Duodenal mucosa (tissue), 2 donors: ENCODE results near the gene FHOD3.

ENCODE experiments used
- H3K27ac ChIP-seq: one replicate; pipeline ENCODE4 v1.7.0; 2013; ENCODE audit warnings: low read depth, low read length
- H3K27me3 ChIP-seq, 2 donors: one replicate each; pipeline ENCODE4 v1.7.0; 2013; ENCODE audit warnings: low read length in 2 of 2, control low read depth in 1 of 2; ENCODE audit not compliant: insufficient read depth in 2 of 2, control insufficient read depth in 1 of 2
- H3K36me3 ChIP-seq, 2 donors: one replicate each; pipeline ENCODE4 v1.7.0; 2013; ENCODE audit warnings: low read length in 2 of 2, control low read depth in 1 of 2; ENCODE audit not compliant: insufficient read depth in 2 of 2, control insufficient read depth in 1 of 2
- H3K4me1 ChIP-seq, 2 donors: one replicate each; pipeline ENCODE4 v1.7.0; 2013; ENCODE audit warnings: low read length in 2 of 2, control low read depth in 1 of 2; ENCODE audit not compliant: insufficient read depth in 2 of 2, control insufficient read depth in 1 of 2
- H3K4me3 ChIP-seq, 2 donors: one replicate each; pipeline ENCODE4 v1.7.0; 2013; ENCODE audit warnings: low read length in 2 of 2, low read depth in 1 of 2
- H3K9ac ChIP-seq, 2 donors: one replicate each; pipeline ENCODE4 v1.7.0; 2013; ENCODE audit warnings: low read length in 2 of 2, low read depth in 1 of 2
- H3K9me3 ChIP-seq, 2 donors: one replicate each; pipeline ENCODE4 v1.7.0; 2013; ENCODE audit warnings: low read length in 2 of 2, control low read depth in 1 of 2; ENCODE audit not compliant: control insufficient read depth in 1 of 2

Gene FHOD3

GRCh38 chr18:36634573-36635216 lies 337.2 kb downstream of the FHOD3 start:
- Histone ChIP-seq H3K36me3 (no peaks in the 10 kb centered on the region), H3K27ac (no peak overlapping the region), H3K9ac (no peak overlapping the region), H3K27me3 (no peaks in the 10 kb centered on the region), H3K4me1 (no peaks in the 10 kb centered on the region), H3K4me3 (no peak overlapping the region), H3K9me3 (no peaks in the 10 kb centered on the region)

- Histone ChIP-seq H3K9me3 (no peaks in the 10 kb centered on the region), H3K36me3 (no peaks in the 10 kb centered on the region), H3K4me1 (no peaks in the 10 kb centered on the region), H3K27me3 (no peaks in the 10 kb centered on the region), H3K4me3 (no peak overlapping the region), H3K9ac (no peak overlapping the region), H3K27ac (no peak overlapping the region)
Measured at GRCh38 chr18:36635414-36636096, 338.0 kb downstream of the FHOD3 start.

GRCh38 chr18:36636237-36636817 lies 338.8 kb downstream of the FHOD3 start:
- Histone ChIP-seq H3K9me3 (no peaks in the 10 kb centered on the region), H3K9ac (no peak overlapping the region), H3K36me3 (no peaks in the 10 kb centered on the region), H3K27ac (no peak overlapping the region), H3K4me1 (no peaks in the 10 kb centered on the region), H3K27me3 (no peaks in the 10 kb centered on the region), H3K4me3 (no peak overlapping the region)

- H3K4me3 ChIP-seq, result no peak overlapping the region
Measured at GRCh38 chr18:36638224-36638623, 340.7 kb downstream of the FHOD3 start.

DNA sequence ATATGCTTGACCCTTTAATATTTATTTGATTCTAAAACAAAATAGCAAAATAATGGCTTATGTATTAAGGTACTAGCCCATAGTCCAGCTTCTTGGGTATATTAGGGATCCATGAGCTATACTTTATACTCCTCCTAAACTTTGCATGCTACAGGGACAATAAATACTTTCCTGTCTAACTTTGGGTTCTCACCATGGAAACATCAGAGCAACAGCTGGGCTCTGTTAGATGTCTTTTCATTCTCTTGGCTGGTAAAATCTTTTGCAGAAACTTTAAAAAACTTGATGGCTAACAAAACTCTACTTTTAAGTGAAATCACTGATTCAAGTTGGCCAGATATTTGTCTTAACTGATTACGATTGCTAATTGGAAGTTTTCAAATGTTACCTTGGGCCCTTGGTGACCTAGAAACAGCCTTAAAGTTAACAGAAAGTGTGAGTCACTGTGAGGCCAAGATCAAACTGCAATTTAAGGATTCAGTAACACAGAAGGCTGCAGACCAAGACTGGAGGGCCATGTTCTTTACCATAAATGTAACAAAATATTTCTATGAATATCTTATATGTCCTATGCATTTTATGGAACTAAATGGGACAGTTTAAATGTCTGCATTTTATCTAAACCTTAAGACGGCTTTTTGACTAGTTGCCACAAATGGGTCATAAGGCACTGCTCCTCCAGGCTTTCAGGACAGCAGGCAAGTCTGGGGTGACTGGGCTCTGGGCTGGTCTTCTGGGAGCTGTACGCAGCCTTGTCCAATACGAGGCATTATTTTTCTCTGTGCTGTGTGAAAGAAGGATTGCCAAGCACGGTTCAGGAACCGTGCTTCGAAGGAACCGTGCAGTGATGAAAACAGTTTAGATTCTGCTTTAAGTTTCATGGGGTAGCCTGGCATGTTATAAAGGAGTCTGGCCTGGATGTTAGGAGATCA lies 342.8 kb downstream of the FHOD3 start:
- H3K27ac ChIP-seq, result no peak overlapping the region

More at GRCh38 chr18:36638224-36638623, 340.7 kb downstream of the FHOD3 start:
- H3K9me3 ChIP-seq, result no peaks in the 10 kb centered on the region
- H3K9ac ChIP-seq, result no peak overlapping the region
- H3K27ac ChIP-seq, result no peak overlapping the region
- H3K27me3 ChIP-seq, result no peaks in the 10 kb centered on the region
- no peaks in the 10 kb centered on the region for H3K4me1 ChIP-seq
- H3K36me3 ChIP-seq, result no peaks in the 10 kb centered on the region

GRCh38 chr18:36643061-36643460 lies 345.5 kb downstream of the FHOD3 start:
- H3K9me3 ChIP-seq, result no peaks in the 10 kb centered on the region
- H3K27ac ChIP-seq, result no peak overlapping the region
- H3K27me3 ChIP-seq, result no peaks in the 10 kb centered on the region
- H3K4me3 ChIP-seq, result no peak overlapping the region
- no peaks in the 10 kb centered on the region for H3K36me3 ChIP-seq
- H3K9ac ChIP-seq, result no peak overlapping the region
- H3K4me1 ChIP-seq, result no peaks in the 10 kb centered on the region

More for the DNA sequence above, 342.8 kb downstream of the FHOD3 start:
- Histone ChIP-seq H3K4me3 (no peak overlapping the region), H3K9ac (no peak overlapping the region), H3K36me3 (no peaks in the 10 kb centered on the region), H3K4me1 (no peaks in the 10 kb centered on the region), H3K27me3 (no peaks in the 10 kb centered on the region), H3K9me3 (no peaks in the 10 kb centered on the region)

DNA sequence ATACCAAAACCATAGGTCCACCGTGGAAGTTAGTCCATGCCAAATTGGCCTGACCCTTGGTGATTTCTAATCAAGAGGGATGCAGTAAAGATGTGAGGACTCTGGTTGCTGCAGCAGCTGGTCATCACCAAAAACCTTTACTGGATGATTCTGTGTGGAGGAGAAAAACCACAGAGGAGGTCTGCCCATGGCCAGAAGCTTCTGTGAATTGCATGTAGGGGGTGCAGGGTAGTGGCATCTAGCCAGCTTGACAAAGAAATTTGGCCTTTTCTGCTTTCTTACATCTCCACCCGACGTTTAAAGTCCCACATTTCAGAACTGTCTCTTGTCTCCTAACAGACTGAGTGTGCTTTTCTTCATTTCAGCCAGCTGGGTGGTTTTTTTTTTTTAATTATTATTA lies 351.3 kb downstream of the FHOD3 start:
- Histone ChIP-seq H3K36me3 (no peaks in the 10 kb centered on the region), H3K9me3 (no peaks in the 10 kb centered on the region), H3K27ac (no peak overlapping the region), H3K4me1 (no peaks in the 10 kb centered on the region), H3K4me3 (no peak overlapping the region), H3K27me3 (no peaks in the 10 kb centered on the region), H3K9ac (no peak overlapping the region)

DNA sequence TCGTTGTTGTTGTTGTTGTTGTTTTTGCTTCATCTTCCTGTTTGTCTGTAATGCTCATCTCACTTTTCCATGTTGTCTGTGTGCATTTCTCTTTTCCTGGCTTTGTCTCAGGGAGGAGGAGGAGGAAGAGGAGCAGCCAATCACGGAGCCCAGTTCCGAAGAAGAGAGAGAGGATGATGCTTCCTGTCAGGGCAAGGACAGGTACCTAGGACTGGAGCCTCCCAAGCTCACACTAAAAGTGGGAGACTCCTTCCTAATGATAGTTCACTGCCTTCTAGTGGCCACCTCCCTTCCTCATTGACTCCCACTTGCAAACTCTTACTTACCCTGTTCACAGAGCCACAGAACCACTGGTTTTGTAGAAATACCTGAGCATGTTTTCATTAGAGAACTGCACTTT lies 351.7 kb downstream of the FHOD3 start:
- H3K27me3 ChIP-seq, result no peaks in the 10 kb centered on the region
- H3K4me1 ChIP-seq, result no peaks in the 10 kb centered on the region
- H3K27ac ChIP-seq, result no peak overlapping the region
- H3K9ac ChIP-seq, result no peak overlapping the region
- H3K4me3 ChIP-seq, result no peak overlapping the region
- H3K9me3 ChIP-seq, result no peaks in the 10 kb centered on the region
- no peaks in the 10 kb centered on the region for H3K36me3 ChIP-seq

GRCh38 chr18:36650266-36650665 lies 352.8 kb downstream of the FHOD3 start:
- Histone ChIP-seq H3K9me3 (no peaks in the 10 kb centered on the region), H3K4me1 (no peaks in the 10 kb centered on the region), H3K27me3 (no peaks in the 10 kb centered on the region), H3K9ac (no peak overlapping the region), H3K36me3 (no peaks in the 10 kb centered on the region), H3K4me3 (no peak overlapping the region), H3K27ac (no peak overlapping the region)

- no peak overlapping the region for H3K27ac ChIP-seq
- no peak overlapping the region for H3K4me3 ChIP-seq
- no peak overlapping the region for H3K9ac ChIP-seq
- no peaks in the 10 kb centered on the region for H3K9me3 ChIP-seq
- H3K27me3 ChIP-seq, result no peaks in the 10 kb centered on the region
- H3K36me3 ChIP-seq, result no peaks in the 10 kb centered on the region
- no peaks in the 10 kb centered on the region for H3K4me1 ChIP-seq
Measured at GRCh38 chr18:36650906-36651305, 353.4 kb downstream of the FHOD3 start.
